ENCODE results near the gene GLIPR2. TPM values are rescaled to one million over a fixed set of nuclear protein-coding genes. Genes with fewer than 3 reads are reported as not detected.

The GLIPR2 gene
- total and polyA plus RNA-seq, 11 donors, result 4.7 to 33.0 (median 7.6) TPM

DNA sequence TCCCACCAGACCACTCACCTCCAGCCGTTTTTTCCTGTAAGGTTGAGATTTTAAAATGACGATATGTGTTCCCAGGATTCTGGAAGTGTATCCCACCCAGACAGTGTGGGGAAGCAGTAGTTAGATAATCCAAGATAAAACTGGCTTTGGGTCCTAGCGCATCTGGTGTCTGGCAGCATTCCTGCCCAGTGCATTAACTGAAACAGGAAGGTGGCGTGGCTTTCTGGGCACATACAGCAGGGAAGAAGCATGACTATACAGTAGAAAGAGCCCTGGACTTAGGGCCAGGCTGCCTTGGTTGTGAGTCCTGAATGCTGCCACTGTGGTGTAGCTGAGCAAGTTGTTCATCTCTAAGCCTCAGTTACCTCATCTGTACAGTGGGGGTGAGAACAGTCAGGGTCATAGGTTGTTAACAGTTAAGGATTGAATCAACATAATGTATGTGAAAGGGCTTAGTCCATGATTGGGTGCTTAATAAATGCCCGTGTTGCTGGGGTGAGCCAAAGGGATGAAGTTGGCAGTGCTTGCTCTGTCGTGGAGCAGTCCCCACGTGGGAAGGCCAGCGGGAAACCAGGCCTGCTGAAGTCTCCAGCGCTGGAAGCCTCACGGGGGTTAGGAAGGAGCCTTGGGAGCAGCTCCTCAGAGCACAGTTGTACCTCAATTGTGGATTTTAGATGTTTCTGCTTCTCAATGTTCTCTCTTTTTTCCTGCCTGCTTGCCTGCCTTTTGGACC, 72.2 kb downstream of the GLIPR2 start:
- Histone ChIP-seq H3K36me3 (peaks cover 0 to 100% (median 81%) of the 10 kb centered on the region in 9 donors), H3K27ac (peak overlapping the region in 6 of 12 donors; percentile 6 to 71 (median 40)), H3K4me3 (no peak overlapping the region), H3K4me1 (peaks cover 0 to 84% (median 69%) of the 10 kb centered on the region in 12 donors), H3K9me3 (no peaks in the 10 kb centered on the region), H3K27me3 (no peaks in the 10 kb centered on the region)
- no peak for DNase-seq
- intact Hi-C loops (cut with DNase I), result loop anchor here in 2 of 10 donors (5.0 to 10.0 kb wide), 3 partner anchors 46 to 119 kb away; partner anchors contain the start of gene GNE (in 1 of the 2)
- TF ChIP-seq, protein P1, sequence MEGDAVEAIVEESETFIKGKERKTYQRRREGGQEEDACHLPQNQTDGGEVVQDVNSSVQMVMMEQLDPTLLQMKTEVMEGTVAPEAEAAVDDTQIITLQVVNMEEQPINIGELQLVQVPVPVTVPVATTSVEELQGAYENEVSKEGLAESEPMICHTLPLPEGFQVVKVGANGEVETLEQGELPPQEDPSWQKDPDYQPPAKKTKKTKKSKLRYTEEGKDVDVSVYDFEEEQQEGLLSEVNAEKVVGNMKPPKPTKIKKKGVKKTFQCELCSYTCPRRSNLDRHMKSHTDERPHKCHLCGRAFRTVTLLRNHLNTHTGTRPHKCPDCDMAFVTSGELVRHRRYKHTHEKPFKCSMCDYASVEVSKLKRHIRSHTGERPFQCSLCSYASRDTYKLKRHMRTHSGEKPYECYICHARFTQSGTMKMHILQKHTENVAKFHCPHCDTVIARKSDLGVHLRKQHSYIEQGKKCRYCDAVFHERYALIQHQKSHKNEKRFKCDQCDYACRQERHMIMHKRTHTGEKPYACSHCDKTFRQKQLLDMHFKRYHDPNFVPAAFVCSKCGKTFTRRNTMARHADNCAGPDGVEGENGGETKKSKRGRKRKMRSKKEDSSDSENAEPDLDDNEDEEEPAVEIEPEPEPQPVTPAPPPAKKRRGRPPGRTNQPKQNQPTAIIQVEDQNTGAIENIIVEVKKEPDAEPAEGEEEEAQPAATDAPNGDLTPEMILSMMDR (IDR thresholded peaks at IDR 0.05), result no peak
- no peak for TF ChIP-seq POLR2A (IDR thresholded peaks at IDR 0.05)
- no peak for ATAC-seq
- WGBS, 4 donors, result 53 to 71% (median 63%) methylated on average over 10 of the region's 10 CpGs

DNA sequence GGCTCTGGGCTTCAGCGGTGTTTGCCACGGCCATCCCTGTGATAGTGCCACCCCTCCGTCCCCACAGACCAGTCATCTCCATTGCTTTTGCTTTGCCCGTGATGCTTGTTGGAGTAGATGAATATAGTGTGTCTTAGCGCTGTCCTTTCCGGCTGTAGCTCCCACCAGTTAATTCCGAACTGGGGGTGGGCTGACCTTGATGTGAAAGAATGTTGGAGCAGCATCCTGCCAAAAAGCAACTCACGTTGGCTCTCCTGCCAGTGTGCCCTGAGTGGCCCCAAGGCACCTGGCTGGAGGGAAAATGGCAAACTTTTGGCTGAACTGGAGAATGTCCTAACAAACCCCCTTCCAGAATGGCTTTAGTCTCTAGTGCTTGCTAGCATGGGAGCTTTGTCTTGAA, 74.2 kb downstream of the GLIPR2 start:
- H3K36me3 ChIP-seq, result peaks cover 0 to 99% (median 68%) of the 10 kb centered on the region in 9 donors
- no peak for ATAC-seq
- 54 to 60% (median 58%) methylated on average over 8 of the region's 8 CpGs for WGBS, 4 donors

DNA sequence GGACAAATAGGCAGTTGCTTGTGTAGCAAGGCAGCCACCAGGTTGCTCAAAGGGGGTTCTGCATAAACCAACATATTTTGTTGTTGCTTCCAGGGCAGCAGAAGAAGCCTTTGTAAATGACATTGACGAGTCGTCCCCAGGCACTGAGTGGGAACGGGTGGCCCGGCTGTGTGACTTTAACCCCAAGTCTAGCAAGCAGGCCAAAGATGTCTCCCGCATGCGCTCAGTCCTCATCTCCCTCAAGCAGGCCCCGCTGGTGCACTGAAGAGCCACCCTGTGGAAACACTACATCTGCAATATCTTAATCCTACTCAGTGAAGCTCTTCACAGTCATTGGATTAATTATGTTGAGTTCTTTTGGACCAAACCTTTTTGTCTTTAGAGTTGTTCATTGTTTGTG, 75.0 kb downstream of the GLIPR2 start:
- H3K27me3 ChIP-seq, result no peaks in the 10 kb centered on the region
- no peaks in the 10 kb centered on the region for H3K9me3 ChIP-seq
- peaks cover 0 to 95% (median 86%) of the 10 kb centered on the region in 12 donors for H3K4me1 ChIP-seq
- WGBS, 4 donors, result 48 to 64% (median 60%) methylated on average over 7 of the region's 7 CpGs
- TF ChIP-seq POLR2A (IDR thresholded peaks at IDR 0.05), result no peak
- TF ChIP-seq, protein P1 (IDR thresholded peaks at IDR 0.05), result no peak
- no peak for DNase-seq
- H3K36me3 ChIP-seq, result peaks cover 0 to 95% (median 64%) of the 10 kb centered on the region in 9 donors
- H3K27ac ChIP-seq, result peak overlapping the region in 10 of 12 donors; percentile 25 to 69 (median 58)
- intact Hi-C loops (cut with DNase I), result loop anchor here in 1 of 10 donors (5.0 kb wide), 1 partner anchor 46 kb away; the partner anchor contains the start of gene GNE
- ATAC-seq, result peak in 2 of 4 donors; percentile 7 to 15
- no peak overlapping the region for H3K4me3 ChIP-seq

More for the DNA sequence above, 74.2 kb downstream of the GLIPR2 start:
- intact Hi-C loops (cut with DNase I), result loop anchor here in 1 of 10 donors (5.0 kb wide), 1 partner anchor 47 kb away; the partner anchor contains the start of gene GNE
- peak overlapping the region in 8 of 12 donors; percentile 25 to 69 (median 58) for H3K27ac ChIP-seq
- TF ChIP-seq, protein P1 (IDR thresholded peaks at IDR 0.05), result no peak
- no peak for TF ChIP-seq POLR2A (IDR thresholded peaks at IDR 0.05)
- peaks cover 0 to 98% (median 86%) of the 10 kb centered on the region in 12 donors for H3K4me1 ChIP-seq
- no peaks in the 10 kb centered on the region for H3K9me3 ChIP-seq
- no peak for DNase-seq
- H3K27me3 ChIP-seq, result no peaks in the 10 kb centered on the region
- no peak overlapping the region for H3K4me3 ChIP-seq

DNA sequence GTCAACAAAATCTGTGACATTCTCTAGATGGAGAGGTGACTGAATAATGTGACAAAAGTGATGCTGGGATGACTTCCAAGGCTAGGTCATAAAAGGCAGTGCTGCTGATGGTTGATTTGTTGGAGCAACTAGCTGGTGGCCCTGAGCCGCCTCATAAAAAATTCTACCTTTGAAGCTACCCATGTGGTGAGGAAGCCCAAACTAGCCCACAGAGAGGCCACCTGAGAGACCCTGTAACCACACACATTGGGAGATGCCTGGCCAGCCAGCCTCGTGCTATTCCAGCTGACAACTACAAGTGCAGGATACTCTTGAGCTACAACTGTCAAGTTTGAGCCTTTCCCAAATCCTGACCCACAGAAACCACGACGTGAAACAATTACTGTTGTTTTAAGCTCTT, 76.9 kb downstream of the GLIPR2 start:
- H3K4me1 ChIP-seq, result peaks cover 2 to 83% (median 69%) of the 10 kb centered on the region in 12 donors
- 81 to 91% (median 86%) methylated on average over 3 to 4 of the region's 4 CpGs for WGBS, 4 donors
- no peak overlapping the region for H3K4me3 ChIP-seq
- H3K27me3 ChIP-seq, result no peaks in the 10 kb centered on the region
- DNase-seq (no peak), ATAC-seq (no peak)
- no peaks in the 10 kb centered on the region for H3K9me3 ChIP-seq
- TF ChIP-seq POLR2A (IDR thresholded peaks at IDR 0.05), result no peak
- TF ChIP-seq, protein P1 (IDR thresholded peaks at IDR 0.05), result no peak
- H3K27ac ChIP-seq, result peak overlapping the region in 9 of 12 donors; percentile 1 to 64 (median 43)
- intact Hi-C loops (cut with DNase I), result loop anchor here in 1 of 10 donors (5.0 kb wide), 1 partner anchor 44 kb away; the partner anchor contains the start of gene GNE
- peaks cover 0 to 95% (median 65%) of the 10 kb centered on the region in 9 donors for H3K36me3 ChIP-seq

Data from heart left ventricle (tissue), 16 donors.